Peyer's patch (tissue), 4 donors: ENCODE measurements around the gene ADAMTSL3.

Experiments used
- CTCF ChIP-seq, 6 experiments: fragments of 450-650 bp in 4 of 6; fragments of 200-600 bp in 2 of 6; sonication (generic) in 1 of 6; IDR thresholded peaks; one replicate each; pipeline ENCODE4 v1.5.1; 2017 to 2019; ENCODE audit warnings: antibody characterized with exemption in 6 of 6, mild to moderate bottlenecking in 3 of 6, moderate library complexity in 1 of 6
- POLR2A ChIP-seq, 2 donors: fragments of 450-650 bp; IDR thresholded peaks; one replicate each; pipeline ENCODE4 v1.5.1; 2017; ENCODE audit warnings: antibody characterized with exemption in 2 of 2, mild to moderate bottlenecking in 2 of 2, moderate library complexity in 2 of 2

DNA sequence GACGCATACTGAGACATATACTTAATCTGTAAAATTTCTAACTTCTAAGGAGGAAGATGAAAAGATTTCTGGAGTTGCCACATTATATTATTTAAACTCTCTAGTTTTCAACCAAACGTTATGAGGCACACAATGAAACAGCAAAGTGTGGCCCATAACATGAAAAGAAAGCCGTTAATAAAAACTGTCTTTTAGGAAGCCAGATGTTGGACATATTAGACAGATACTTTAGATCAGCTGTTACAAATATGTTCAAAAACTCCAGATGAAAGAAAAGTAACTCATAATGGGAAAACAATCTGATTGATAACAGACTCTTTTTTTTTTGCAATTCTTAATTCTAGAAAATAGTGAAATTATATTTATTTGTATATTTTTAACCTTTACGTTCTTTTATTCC lies 34.3 kb downstream of the ADAMTSL3 start:
- TF ChIP-seq CTCF (IDR thresholded peaks at IDR 0.05) (no peak), POLR2A (IDR thresholded peaks at IDR 0.05) (no peak)
